SK-N-MC (cell line): ENCODE results near the gene ANP32B.

ENCODE experiments used
- FOXP2 ChIP-seq: optimal IDR thresholded peaks from 2 replicates; pipeline ENCODE3; 2011; ENCODE audit warnings: mild to moderate bottlenecking, moderate library complexity; ENCODE audit not compliant: insufficient read depth; ENCODE audit errors: extremely low read length, control extremely low read depth
- POLR2AphosphoS5 ChIP-seq: IDR thresholded peaks from 2 replicates; pipeline ENCODE4 v1.6.1; 2012; ENCODE audit warnings: mild to moderate bottlenecking, low read depth, low read length, borderline replicate concordance

DNA sequence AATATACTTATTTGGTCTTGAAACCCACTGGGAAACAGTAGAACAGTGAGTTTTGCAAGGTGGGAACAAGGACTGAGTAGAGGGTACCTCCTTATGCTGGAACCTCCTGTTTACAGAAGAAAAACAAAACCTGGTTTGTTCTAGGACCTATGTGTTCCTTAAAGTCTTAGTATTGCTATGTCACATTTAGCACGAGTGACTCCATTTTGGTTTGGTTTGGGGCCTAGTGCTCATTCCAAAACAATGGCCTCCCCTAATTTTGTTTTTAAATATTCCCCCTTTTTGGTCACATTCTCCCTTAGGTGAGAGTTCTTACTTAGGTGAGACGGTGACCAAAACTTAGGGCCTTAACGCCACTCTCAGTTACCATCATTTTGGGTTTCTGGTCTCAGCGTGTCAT lies 67.2 kb downstream of the ANP32B start:
- no peak for TF ChIP-seq FOXP2
- TF ChIP-seq POLR2AphosphoS5: no peak
